ENCODE measurements around the gene RCAN1. TPM values are rescaled to one million over a fixed set of nuclear protein-coding genes. Genes with fewer than 3 reads are reported as not detected.

The RCAN1 gene
- total and polyA plus RNA-seq, 2 of the 13 experiments (the other 11 are each of a cell fraction or from before 2014, with no cell fraction given): 9.4 to 34.1 TPM

DNA sequence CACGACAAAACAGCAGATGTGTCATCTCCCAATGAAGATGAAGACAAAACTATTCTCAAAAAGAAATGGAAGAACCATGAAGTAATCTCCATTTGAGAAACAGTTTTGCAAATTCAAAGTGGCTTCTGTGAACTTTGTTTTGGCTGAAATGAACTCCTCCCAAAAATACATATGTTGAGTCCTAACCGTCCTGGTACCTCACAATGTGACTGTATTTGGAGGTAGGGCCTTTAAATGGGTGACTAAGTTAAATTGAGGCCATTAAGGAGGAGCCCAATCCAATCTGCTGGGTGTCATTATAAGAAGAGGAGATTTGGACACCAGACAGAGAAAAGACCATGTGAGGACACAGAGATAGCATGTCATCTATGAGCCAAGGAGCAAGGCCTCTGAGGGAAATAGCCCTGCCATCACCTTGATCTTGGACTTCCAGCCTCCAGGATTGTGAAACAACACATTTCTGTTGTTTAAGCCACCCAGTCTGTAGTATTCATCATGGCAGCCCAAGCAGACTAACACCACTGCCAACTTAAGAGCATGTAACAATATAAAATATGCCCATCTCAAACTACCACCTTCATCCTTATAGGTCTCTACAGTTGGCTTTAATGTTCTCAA, 64.6 kb downstream of the RCAN1 start:
- no peaks in the 10 kb centered on the region for H3K79me2 ChIP-seq (ENCODE audit: insufficient read depth, low read length)
- CTCF ChIA-PET (ENCODE audit: low intra/inter-chr PET ratio, low total read pairs): no interaction called here
- in situ Hi-C loops (cut with HindIII; ENCODE audit: extremely low pct_ligation_motif_present, low pct_unique_long_range_greater_than_20kb): no loop called here
- intact Hi-C loops (cut with micrococcal nuclease; ENCODE audit: unreplicated experiment): no loop called here
- H3K27ac ChIP-seq (ENCODE audit: extremely low read length, insufficient read depth, low read length): no peak overlapping the region
- H3K4me2 ChIP-seq (ENCODE audit: low read depth, low read length): no peak overlapping the region
- no peak overlapping the region for H3K4me3 ChIP-seq (replicated peaks in 1 of 3; ENCODE audit: insufficient read depth in 1 of 3, low read depth in 2 of 3, low read length in 3 of 3)
- WGBS (ENCODE audit: low lambda C conversion rate): 42% methylated on average over 2 of the region's 2 CpGs
- no peaks in the 10 kb centered on the region for H4K20me1 ChIP-seq (ENCODE audit: insufficient read depth, low read length)
- DNase-seq (ENCODE audit: low spot score) (no peak), FAIRE-seq (no peak), ATAC-seq (no peak)
- H2AFZ ChIP-seq (ENCODE audit: low read length): no peak overlapping the region
- BruUV-seq (replicated peaks): no TSS peak
- TF ChIP-seq SRF (IDR thresholded peaks at IDR 0.05; ENCODE audit: low read depth, low read length): no peak
- TF ChIP-seq ZNF317 (CRISPR knock-in tag; IDR thresholded peaks at IDR 0.05): no peak
- no peak for TF ChIP-seq SRY (CRISPR knock-in tag; IDR thresholded peaks at IDR 0.05)
- TF ChIP-seq, protein P1, sequence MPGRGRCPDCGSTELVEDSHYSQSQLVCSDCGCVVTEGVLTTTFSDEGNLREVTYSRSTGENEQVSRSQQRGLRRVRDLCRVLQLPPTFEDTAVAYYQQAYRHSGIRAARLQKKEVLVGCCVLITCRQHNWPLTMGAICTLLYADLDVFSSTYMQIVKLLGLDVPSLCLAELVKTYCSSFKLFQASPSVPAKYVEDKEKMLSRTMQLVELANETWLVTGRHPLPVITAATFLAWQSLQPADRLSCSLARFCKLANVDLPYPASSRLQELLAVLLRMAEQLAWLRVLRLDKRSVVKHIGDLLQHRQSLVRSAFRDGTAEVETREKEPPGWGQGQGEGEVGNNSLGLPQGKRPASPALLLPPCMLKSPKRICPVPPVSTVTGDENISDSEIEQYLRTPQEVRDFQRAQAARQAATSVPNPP (CRISPR knock-in tag; IDR thresholded peaks at IDR 0.05): no peak
- TF ChIP-seq ARNT2 (CRISPR knock-in tag; IDR thresholded peaks at IDR 0.05; ENCODE audit: low read depth): no peak
- TF ChIP-seq GABPB1 (CRISPR knock-in tag; IDR thresholded peaks at IDR 0.05): no peak
- no peak for TF ChIP-seq ZNF777 (CRISPR knock-in tag; IDR thresholded peaks at IDR 0.05)
- TF ChIP-seq, protein P2, sequence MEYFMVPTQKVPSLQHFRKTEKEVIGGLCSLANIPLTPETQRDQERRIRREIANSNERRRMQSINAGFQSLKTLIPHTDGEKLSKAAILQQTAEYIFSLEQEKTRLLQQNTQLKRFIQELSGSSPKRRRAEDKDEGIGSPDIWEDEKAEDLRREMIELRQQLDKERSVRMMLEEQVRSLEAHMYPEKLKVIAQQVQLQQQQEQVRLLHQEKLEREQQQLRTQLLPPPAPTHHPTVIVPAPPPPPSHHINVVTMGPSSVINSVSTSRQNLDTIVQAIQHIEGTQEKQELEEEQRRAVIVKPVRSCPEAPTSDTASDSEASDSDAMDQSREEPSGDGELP (IDR thresholded peaks at IDR 0.05; ENCODE audit: borderline replicate concordance, low read depth): no peak
- no peak for TF ChIP-seq ZNF639 (CRISPR knock-in tag; conservative IDR thresholded peaks at IDR 0.05)
- no peak for TF ChIP-seq MTF2 (CRISPR knock-in tag; IDR thresholded peaks at IDR 0.05; ENCODE audit: borderline replicate concordance)
- no peak for TF ChIP-seq CREB1 (IDR thresholded peaks at IDR 0.05)
- TF ChIP-seq CREB1 (CRISPR knock-in tag; IDR thresholded peaks at IDR 0.05): no peak
- TF ChIP-seq ZNF484 (CRISPR knock-in tag; IDR thresholded peaks at IDR 0.05; ENCODE audit: borderline replicate concordance, low read depth): no peak
- TF ChIP-seq ZNF382 (CRISPR knock-in tag; IDR thresholded peaks at IDR 0.05; ENCODE audit: borderline replicate concordance): no peak
- no peak for TF ChIP-seq GPN1 (CRISPR knock-in tag; IDR thresholded peaks at IDR 0.05; ENCODE audit: borderline replicate concordance)
- no peak for TF ChIP-seq MBNL3 (CRISPR knock-in tag; conservative IDR thresholded peaks at IDR 0.05)
- TF ChIP-seq ZBTB7A (CRISPR knock-in tag; IDR thresholded peaks at IDR 0.05): no peak
- POLR2A ChIA-PET: no interaction called here
- no peaks in the 10 kb centered on the region for H3K9me3 ChIP-seq (ENCODE audit: low read length)
- no peak overlapping the region for H3K9ac ChIP-seq (ENCODE audit: insufficient read depth, low read depth, low read length)
- H3K4me1 ChIP-seq (ENCODE audit: insufficient read depth, low read length): peaks cover 9% of the 10 kb centered on the region
- no peaks in the 10 kb centered on the region for H3K36me3 ChIP-seq (replicated peaks in 1 of 2; ENCODE audit: control insufficient read depth in 1 of 2, insufficient read depth in 2 of 2, low read length in 2 of 2)
- no peaks in the 10 kb centered on the region for H3K27me3 ChIP-seq (ENCODE audit: control insufficient read depth in 1 of 2, insufficient read depth in 2 of 2, low read length in 2 of 2)

Measured in HepG2 (cell line).